SK-N-SH treated with all-trans-retinoic acid at 6 μM for 48 hours (cell line): ENCODE measurements around the gene UBAP2.

ENCODE experiments used
- ATAC-seq: fragments of 200-7000 bp; cut with Tn5 transposase; 3 replicates; pipeline ENCODE4 v1.9.1; 2020; ENCODE audit warnings: mild to moderate bottlenecking, moderate library complexity
- ARNTL ChIP-seq: fragments of 450-650 bp; formaldehyde crosslinking; IDR thresholded peaks from 2 replicates; pipeline ENCODE4 v1.5.0; 2020; ENCODE audit warnings: low read depth, mild to moderate bottlenecking, moderate library complexity, borderline replicate concordance
- BACH2 ChIP-seq: fragments of 250-450 bp; sonication (Bioruptor Pico); IDR thresholded peaks from 2 replicates; pipeline ENCODE4 v1.9.0; 2021; ENCODE audit warnings: mild to moderate bottlenecking, borderline replicate concordance
- CREB5 ChIP-seq: fragments of 250-450 bp; sonication (Bioruptor Pico); IDR thresholded peaks from 2 replicates; pipeline ENCODE4 v1.5.1; 2020; ENCODE audit warnings: low read depth, mild to moderate bottlenecking, moderate library complexity
- CSDC2 ChIP-seq: fragments of 250-450 bp; sonication (Bioruptor Pico); IDR thresholded peaks from 2 replicates; pipeline ENCODE4 v1.5.0; 2020; ENCODE audit warnings: mild to moderate bottlenecking, moderate library complexity
- CSRNP3 ChIP-seq: fragments of 250-450 bp; sonication (Bioruptor Pico); IDR thresholded peaks from 2 replicates; pipeline ENCODE4 v1.5.1; 2021; ENCODE audit warnings: mild to moderate bottlenecking, moderate library complexity
- ESRRG ChIP-seq: fragments of 250-450 bp; sonication (Bioruptor Pico); IDR thresholded peaks from 2 replicates; pipeline ENCODE4 v1.6.1; 2021; ENCODE audit warnings: mild to moderate bottlenecking
- GLIS3 ChIP-seq: fragments of 250-450 bp; sonication (Bioruptor Pico); IDR thresholded peaks from 2 replicates; pipeline ENCODE4 v1.5.0; 2020; ENCODE audit warnings: mild to moderate bottlenecking, moderate library complexity
- OSR1 ChIP-seq: fragments of 250-450 bp; sonication (Bioruptor Pico); IDR thresholded peaks from 2 replicates; pipeline ENCODE4 v1.8.0; 2022; ENCODE audit warnings: moderate library complexity, mild to moderate bottlenecking, inconsistent platforms
- POU6F1 ChIP-seq: fragments of 250-450 bp; sonication (Bioruptor Pico); IDR thresholded peaks from 2 replicates; pipeline ENCODE4 v1.8.0; 2021; ENCODE audit warnings: low read depth, mild to moderate bottlenecking, moderate library complexity, borderline replicate concordance
- PPARA ChIP-seq: fragments of 250-450 bp; sonication (Bioruptor Pico); IDR thresholded peaks from 2 replicates; pipeline ENCODE4 v1.5.0; 2020; ENCODE audit warnings: mild to moderate bottlenecking, borderline replicate concordance
- RARB ChIP-seq: fragments of 250-450 bp; sonication (Bioruptor Pico); IDR thresholded peaks from 2 replicates; pipeline ENCODE4 v1.8.0; 2021; ENCODE audit warnings: mild to moderate bottlenecking, moderate library complexity
- SNAI2 ChIP-seq: fragments of 250-450 bp; sonication (Bioruptor Pico); IDR thresholded peaks from 2 replicates; pipeline ENCODE4 v1.5.0; 2020; ENCODE audit warnings: mild to moderate bottlenecking, moderate library complexity
- TCF4 ChIP-seq: fragments of 250-450 bp; sonication (Bioruptor Pico); IDR thresholded peaks from 2 replicates; pipeline ENCODE4 v1.8.0; 2021; ENCODE audit warnings: mild to moderate bottlenecking, moderate library complexity, borderline replicate concordance
- TSHZ2 ChIP-seq: fragments of 250-450 bp; sonication (Bioruptor Pico); IDR thresholded peaks from 2 replicates; pipeline ENCODE4 v1.5.0; 2020; ENCODE audit warnings: mild to moderate bottlenecking, moderate library complexity
- ZC3H10 ChIP-seq: fragments of 250-450 bp; sonication (Bioruptor Pico); IDR thresholded peaks from 2 replicates; pipeline ENCODE4 v1.5.1; 2021; ENCODE audit warnings: mild to moderate bottlenecking, moderate library complexity
- ZFP3 ChIP-seq: fragments of 250-450 bp; sonication (Bioruptor Pico); IDR thresholded peaks from 2 replicates; pipeline ENCODE4 v1.5.0; 2020; ENCODE audit warnings: mild to moderate bottlenecking, moderate library complexity
- ZFP30 ChIP-seq: fragments of 450-650 bp; formaldehyde crosslinking; IDR thresholded peaks from 2 replicates; pipeline ENCODE4 v1.5.0; 2022; ENCODE audit warnings: mild to moderate bottlenecking, moderate library complexity
- ZNF565 ChIP-seq: fragments of 450-650 bp; formaldehyde crosslinking; conservative IDR thresholded peaks from 2 replicates; pipeline ENCODE4 v1.5.0; 2020; ENCODE audit warnings: low read depth, mild to moderate bottlenecking, moderate library complexity
- ZNF8 ChIP-seq: fragments of 450-650 bp; formaldehyde crosslinking; IDR thresholded peaks from 2 replicates; pipeline ENCODE4 v1.5.0; 2020; ENCODE audit warnings: mild to moderate bottlenecking, moderate library complexity

UBAP2 gene

GRCh38 chr9:33914887-33915628, 133.6 kb downstream of the UBAP2 start (continued):
- no peak for TF ChIP-seq CREB5 (CRISPR knock-in tag)
- no peak for TF ChIP-seq TSHZ2 (CRISPR knock-in tag)
- TF ChIP-seq CSRNP3 (CRISPR knock-in tag), result no peak
- no peak for TF ChIP-seq ESRRG (CRISPR knock-in tag)
- TF ChIP-seq OSR1 (CRISPR knock-in tag), result no peak
- TF ChIP-seq ZFP30 (CRISPR knock-in tag), result no peak

- ATAC-seq, result no peak
- no peak for TF ChIP-seq CSRNP3 (CRISPR knock-in tag)
- TF ChIP-seq RARB (CRISPR knock-in tag), result no peak
Measured at GRCh38 chr9:33913541-33913940, 135.1 kb downstream of the UBAP2 start.

- ATAC-seq, result no peak
- TF ChIP-seq ESRRG (CRISPR knock-in tag) (no peak), ZNF565 (CRISPR knock-in tag) (no peak), PPARA (no peak), OSR1 (CRISPR knock-in tag) (no peak)
Measured at GRCh38 chr9:33908749-33909148, 139.9 kb downstream of the UBAP2 start.

GRCh38 chr9:33908114-33908513, 140.6 kb downstream of the UBAP2 start:
- TF ChIP-seq CSRNP3 (CRISPR knock-in tag), result no peak
- no peak for TF ChIP-seq ARNTL (CRISPR knock-in tag)
- TF ChIP-seq ZNF8 (CRISPR knock-in tag), result no peak
- no peak for TF ChIP-seq GLIS3 (CRISPR knock-in tag)
- no peak for TF ChIP-seq CREB5 (CRISPR knock-in tag)
- TF ChIP-seq OSR1 (CRISPR knock-in tag), result no peak
- TF ChIP-seq PPARA, result no peak
- TF ChIP-seq POU6F1 (CRISPR knock-in tag), result no peak
- TF ChIP-seq ZFP30 (CRISPR knock-in tag), result no peak
- TF ChIP-seq CSDC2 (CRISPR knock-in tag), result no peak
- no peak for TF ChIP-seq BACH2 (CRISPR knock-in tag)
- no peak for TF ChIP-seq SNAI2 (CRISPR knock-in tag)
- no peak for TF ChIP-seq TCF4
- TF ChIP-seq ZFP3, result no peak
- no peak for TF ChIP-seq RARB (CRISPR knock-in tag)
- no peak for TF ChIP-seq ZC3H10
- no peak for ATAC-seq
